ENCODE results near the gene TNIK. TPM values are rescaled to one million over a fixed set of nuclear protein-coding genes. Genes with fewer than 3 reads are reported as not detected.

Gene TNIK
- polyA plus RNA-seq, 1 donor from 2014 or later = 19.3 TPM

- Histone ChIP-seq H3K9ac (ENCODE audit: low read length) (no peak overlapping the region), H3K79me2 (replicated peaks; ENCODE audit: insufficient read depth, low read length) (no peaks in the 10 kb centered on the region), H3K4me2 (ENCODE audit: low read length) (no peak overlapping the region), H3F3A (ENCODE audit: insufficient read depth, low read length, poor library complexity, severe bottlenecking) (no peaks in the 10 kb centered on the region), H3K36me3 (ENCODE audit: insufficient read depth, low read length) (peaks cover 9% of the 10 kb centered on the region), H3K9me2 (ENCODE audit: insufficient read depth, low read length) (no peaks in the 10 kb centered on the region), H3K27me3 (ENCODE audit: insufficient read depth, low read depth, low read length) (no peaks in the 10 kb centered on the region), H3K9me3 (ENCODE audit: low read length) (peaks cover 5% of the 10 kb centered on the region), H3K27ac (ENCODE audit: low read length) (no peak overlapping the region), H3K4me3 (ENCODE audit: low read length) (no peak overlapping the region), H2AFZ (ENCODE audit: low read depth, low read length) (no peak overlapping the region), H4K20me1 (ENCODE audit: insufficient read depth) (no peaks in the 10 kb centered on the region)
- TF ChIP-seq TAF1 (IDR thresholded peaks at IDR 0.05; ENCODE audit: low read depth) (no peak), POLR2AphosphoS5 (IDR thresholded peaks at IDR 0.05) (no peak), SMC3 (conservative IDR thresholded peaks at IDR 0.05; ENCODE audit: poor library complexity) (no peak)
Measured at GRCh38 chr3:171165983-171166382, 294.2 kb downstream of the TNIK start.

- no peak overlapping the region for H3K9ac ChIP-seq (ENCODE audit: low read length)
- no peak overlapping the region for H3K27ac ChIP-seq (ENCODE audit: low read length)
- no peaks in the 10 kb centered on the region for H3K79me2 ChIP-seq (replicated peaks; ENCODE audit: insufficient read depth, low read length)
- peaks cover 5% of the 10 kb centered on the region for H3K9me3 ChIP-seq (ENCODE audit: low read length)
- no peak overlapping the region for H3K4me2 ChIP-seq (ENCODE audit: low read length)
- no peaks in the 10 kb centered on the region for H4K20me1 ChIP-seq (ENCODE audit: insufficient read depth)
- TF ChIP-seq MXI1 (conservative IDR thresholded peaks at IDR 0.05; ENCODE audit: poor library complexity, severe bottlenecking) (no peak), EZH2 (IDR thresholded peaks at IDR 0.05; ENCODE audit: borderline replicate concordance, insufficient read depth, low read length, poor library complexity, severe bottlenecking) (no peak), RAD21 (conservative IDR thresholded peaks at IDR 0.05) (no peak), REST (IDR thresholded peaks at IDR 0.05; ENCODE audit: borderline replicate concordance) (no peak), POLR2AphosphoS5 (IDR thresholded peaks at IDR 0.05) (no peak), EP300 (conservative IDR thresholded peaks at IDR 0.05; ENCODE audit: poor library complexity, severe bottlenecking) (no peak), SMC3 (conservative IDR thresholded peaks at IDR 0.05; ENCODE audit: poor library complexity) (no peak)
- no peaks in the 10 kb centered on the region for H3K27me3 ChIP-seq (ENCODE audit: insufficient read depth, low read depth, low read length)
- H3F3A ChIP-seq (ENCODE audit: insufficient read depth, low read length, poor library complexity, severe bottlenecking) = no peaks in the 10 kb centered on the region
- H3K36me3 ChIP-seq (ENCODE audit: insufficient read depth, low read length) = peaks cover 9% of the 10 kb centered on the region
- no peak overlapping the region for H2AFZ ChIP-seq (ENCODE audit: low read depth, low read length)
- H3K4me3 ChIP-seq (ENCODE audit: low read length) = no peak overlapping the region
- H3K9me2 ChIP-seq (ENCODE audit: insufficient read depth, low read length) = no peaks in the 10 kb centered on the region
Measured at GRCh38 chr3:171165499-171165921, 294.7 kb downstream of the TNIK start.

- Histone ChIP-seq H3K9me2 (ENCODE audit: insufficient read depth, low read length) (no peaks in the 10 kb centered on the region), H4K20me1 (ENCODE audit: insufficient read depth) (no peaks in the 10 kb centered on the region), H3K9me3 (ENCODE audit: low read length) (peaks cover 5% of the 10 kb centered on the region), H3F3A (ENCODE audit: insufficient read depth, low read length, poor library complexity, severe bottlenecking) (no peaks in the 10 kb centered on the region), H3K27ac (ENCODE audit: low read length) (no peak overlapping the region), H3K4me2 (ENCODE audit: low read length) (no peak overlapping the region), H3K79me2 (replicated peaks; ENCODE audit: insufficient read depth, low read length) (no peaks in the 10 kb centered on the region), H2AFZ (ENCODE audit: low read depth, low read length) (no peak overlapping the region), H3K4me3 (ENCODE audit: low read length) (no peak overlapping the region), H3K27me3 (ENCODE audit: insufficient read depth, low read depth, low read length) (no peaks in the 10 kb centered on the region), H3K36me3 (ENCODE audit: insufficient read depth, low read length) (peaks cover 9% of the 10 kb centered on the region), H3K9ac (ENCODE audit: low read length) (no peak overlapping the region)
- TF ChIP-seq SMC3 (conservative IDR thresholded peaks at IDR 0.05; ENCODE audit: poor library complexity) (no peak), TAF1 (IDR thresholded peaks at IDR 0.05; ENCODE audit: low read depth) (no peak), CTCF (IDR thresholded peaks at IDR 0.05; ENCODE audit: poor library complexity, severe bottlenecking) (no peak), EZH2 (IDR thresholded peaks at IDR 0.05; ENCODE audit: borderline replicate concordance, insufficient read depth, low read length, poor library complexity, severe bottlenecking) (no peak), REST (IDR thresholded peaks at IDR 0.05; ENCODE audit: borderline replicate concordance) (no peak), EP300 (conservative IDR thresholded peaks at IDR 0.05; ENCODE audit: poor library complexity, severe bottlenecking) (no peak), MXI1 (conservative IDR thresholded peaks at IDR 0.05; ENCODE audit: poor library complexity, severe bottlenecking) (no peak), RAD21 (conservative IDR thresholded peaks at IDR 0.05) (no peak), POLR2AphosphoS5 (IDR thresholded peaks at IDR 0.05) (no peak)
Measured at GRCh38 chr3:171164067-171164465, 296.1 kb downstream of the TNIK start.
